Measurements from ENCODE around the gene SVBP.
"Not testable (repeated sequence)": the region's sequence is repeated elsewhere in the genome, so short reads cannot be mapped to it uniquely, and the experiment has no call there.

The SVBP gene

DNA sequence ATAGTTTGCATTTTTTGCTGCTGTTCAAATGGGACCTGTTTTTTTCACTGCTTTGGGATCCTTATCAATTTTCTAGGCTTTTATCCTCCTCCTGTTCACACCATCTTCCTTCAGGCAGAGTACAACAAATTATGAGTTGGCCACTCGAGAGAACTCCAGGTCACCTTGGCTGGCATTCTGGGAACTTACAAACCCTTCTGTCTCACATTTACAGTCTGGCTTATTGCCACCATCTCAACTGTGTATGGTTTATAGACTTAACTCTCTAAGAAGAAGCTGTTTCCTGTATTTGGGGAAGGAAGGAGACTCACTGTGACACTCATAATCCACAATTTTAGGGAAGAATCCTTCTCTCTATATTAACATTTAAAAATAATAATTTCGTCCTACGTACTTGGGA lies 23.8 kb upstream of the SVBP start:
- DNase-seq: no peak

DNA sequence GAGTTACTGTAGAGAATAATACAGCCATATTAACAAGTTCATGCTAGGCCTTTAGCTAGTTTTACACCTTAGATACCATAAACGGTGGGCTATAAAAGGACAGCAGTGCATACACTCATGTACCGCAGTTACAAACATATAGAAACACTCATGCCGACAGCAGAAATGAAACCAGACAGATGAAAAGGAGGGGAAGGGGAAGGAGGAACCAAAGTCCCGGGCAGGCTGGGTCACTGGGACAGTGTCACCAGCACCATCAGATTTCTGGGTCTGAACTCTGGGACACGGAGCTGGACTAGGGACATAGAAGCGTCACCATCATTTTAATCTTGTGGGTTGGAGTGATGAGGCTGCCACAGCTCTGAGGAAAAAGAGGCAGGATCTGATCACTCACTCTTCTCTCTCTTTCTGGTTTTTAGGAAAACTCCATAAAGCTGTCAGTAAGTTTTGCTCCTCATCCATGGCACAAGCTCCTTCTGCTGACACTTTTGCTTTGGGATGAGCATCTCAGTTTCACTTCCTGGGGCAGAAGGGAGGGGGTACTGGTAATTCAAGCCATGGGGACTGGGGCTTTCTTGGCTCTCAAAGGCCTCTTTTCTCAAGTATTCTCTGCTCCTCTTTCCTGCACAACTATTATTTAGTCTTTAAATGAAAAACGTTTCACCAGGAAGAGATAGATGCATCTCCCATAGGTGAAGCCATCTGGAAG lies 21.4 kb upstream of the SVBP start:
- no peak for DNase-seq

DNA sequence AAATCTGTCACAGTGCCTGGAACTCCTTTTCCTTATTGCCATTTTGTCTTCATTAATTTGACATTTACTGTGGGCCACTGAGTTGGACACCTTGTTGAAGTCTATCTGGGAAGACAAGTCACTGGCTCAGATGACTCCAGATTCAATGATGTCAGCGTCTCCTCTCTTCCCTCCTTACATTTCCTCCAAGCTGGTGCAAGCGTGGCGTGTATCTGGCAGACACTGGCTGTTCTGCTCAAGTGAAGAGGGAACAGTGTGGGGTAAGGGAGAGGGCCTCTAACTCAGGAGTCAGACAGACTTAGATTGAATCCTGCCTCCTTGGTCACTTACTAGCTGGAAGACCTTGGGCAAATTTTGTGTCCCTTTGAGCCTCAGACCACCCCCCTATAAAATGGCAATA lies 20.5 kb upstream of the SVBP start:
- DNase-seq: no peak

- DNase-seq: no peak
Observed at GRCh38 chr1:42835422-42835821, 18.2 kb upstream of the SVBP start.

DNA sequence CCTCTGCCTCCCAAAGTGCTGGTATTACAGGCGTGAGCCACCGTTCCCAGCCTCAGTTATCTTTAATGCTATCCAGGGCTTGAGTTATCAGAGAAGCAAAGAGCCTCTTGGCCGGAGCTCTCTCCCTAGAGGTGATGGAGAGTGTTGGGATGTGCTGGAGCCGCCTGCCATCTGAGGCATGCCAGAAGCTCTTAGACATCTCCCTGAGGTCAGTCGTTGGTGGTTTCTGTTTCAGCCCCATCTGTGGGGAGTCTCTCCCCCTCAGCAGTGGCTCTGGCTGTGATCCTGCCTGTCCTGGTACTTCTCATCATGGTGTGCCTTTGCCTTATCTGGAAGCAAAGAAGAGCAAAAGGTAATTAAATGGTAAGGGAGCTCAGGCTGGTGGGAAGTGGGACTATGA lies 17.6 kb upstream of the SVBP start:
- DNase-seq: no peak

GRCh38 chr1:42833981-42834380 lies 16.8 kb upstream of the SVBP start:
- DNase-seq: no peak

GRCh38 chr1:42832641-42833240 lies 15.5 kb upstream of the SVBP start:
- DNase-seq: no peak

DNA sequence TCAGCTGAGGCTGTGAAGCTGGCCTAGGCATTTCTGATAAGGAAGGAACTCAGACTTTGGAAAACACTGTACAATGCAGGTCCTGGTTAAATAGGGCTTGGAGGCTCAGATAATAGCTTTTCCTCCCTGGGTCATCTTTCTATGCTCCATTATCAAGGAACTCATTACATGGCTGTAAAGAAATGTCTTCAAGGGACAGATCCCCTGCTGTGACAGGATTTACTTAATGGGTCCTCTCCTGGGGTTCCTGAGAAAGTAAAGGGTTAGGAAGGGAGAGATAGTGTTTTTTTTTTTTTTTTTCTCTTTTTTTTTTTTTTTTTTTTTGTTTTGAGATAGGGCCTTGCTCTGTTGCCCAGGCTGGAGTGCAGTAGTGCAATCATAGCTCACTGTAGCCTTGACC lies 14.1 kb upstream of the SVBP start:
- no peak for DNase-seq

GRCh38 chr1:42830631-42831030 lies 13.4 kb upstream of the SVBP start:
- DNase-seq: no peak

- DNase-seq: no peak
Observed at GRCh38 chr1:42825036-42825851, 8.0 kb upstream of the SVBP start.

DNA sequence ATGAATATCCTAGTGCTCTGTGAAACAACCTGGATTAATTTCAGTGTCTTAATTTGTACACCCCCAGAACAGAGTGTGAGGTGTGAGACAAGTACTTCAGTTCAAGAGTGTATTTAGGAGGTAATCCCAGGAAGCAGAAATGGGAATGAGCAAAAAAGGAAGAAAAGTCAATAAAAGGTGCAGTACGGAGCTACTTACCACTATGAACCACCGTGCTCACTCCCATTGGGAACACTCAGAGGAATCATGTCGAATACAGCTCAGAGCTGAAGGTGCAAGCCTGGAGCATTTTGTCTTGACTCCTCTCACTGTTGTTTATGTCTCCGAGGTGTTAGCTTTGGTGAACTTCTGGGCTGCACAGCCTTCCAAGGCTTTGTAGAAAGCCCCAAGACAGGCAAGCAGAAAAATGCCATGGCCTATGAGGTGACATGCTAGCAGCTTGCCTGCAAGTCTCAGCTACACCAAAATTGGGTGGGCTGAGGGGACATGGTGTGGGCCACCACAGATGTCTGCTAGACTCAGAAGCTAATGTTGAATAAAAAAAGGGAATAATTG lies 7.4 kb upstream of the SVBP start:
- no peak for DNase-seq

DNA sequence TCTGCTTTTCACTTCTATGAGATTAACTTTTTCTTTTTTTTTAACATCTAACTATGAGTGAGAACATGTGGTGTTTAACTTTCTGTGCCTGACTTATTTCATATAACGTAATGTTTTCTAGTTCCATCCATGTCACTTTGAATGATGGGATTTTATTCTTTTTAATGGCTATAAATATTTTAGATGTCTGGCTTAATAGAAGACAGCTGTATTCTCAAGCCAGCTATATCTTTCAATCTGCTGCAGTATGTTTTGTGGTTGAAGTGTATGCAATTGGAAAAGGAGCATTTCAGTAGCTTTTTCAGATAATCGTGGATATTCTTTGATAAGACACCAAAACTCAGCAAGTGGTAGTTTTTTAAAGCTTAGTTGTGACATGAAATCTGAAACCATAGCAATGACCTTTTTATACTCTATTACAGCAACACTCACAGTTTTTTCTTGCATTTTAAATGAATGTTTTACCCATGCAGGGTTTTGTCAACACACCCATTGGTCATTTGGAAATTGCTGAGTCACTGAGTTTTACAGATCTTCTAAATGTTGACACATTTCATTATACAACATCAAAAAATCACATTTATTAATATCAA lies 5.7 kb upstream of the SVBP start:
- no peak for DNase-seq

- no peak for DNase-seq
Observed at GRCh38 chr1:42821690-42822089, 4.5 kb upstream of the SVBP start.

DNA sequence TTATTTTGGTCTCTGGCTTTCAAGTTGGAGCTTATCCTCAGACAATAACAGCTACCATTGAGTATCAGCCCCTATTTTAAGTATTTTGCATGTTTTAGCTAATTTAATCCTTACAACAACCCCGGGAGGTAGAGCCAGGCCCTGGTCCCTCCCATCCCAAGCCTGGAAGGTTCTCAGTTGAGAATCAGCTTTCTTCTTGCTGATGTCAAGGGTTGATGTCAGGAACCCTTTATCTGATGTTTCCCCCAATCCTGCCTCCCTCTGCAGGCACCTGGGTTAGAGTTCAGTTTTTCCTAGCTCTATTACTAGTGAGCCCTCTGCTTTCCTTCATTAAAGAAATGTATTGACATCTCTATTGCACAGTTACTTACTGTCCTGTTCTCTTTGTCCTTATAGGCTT lies 3.6 kb upstream of the SVBP start:
- DNase-seq: no peak

DNA sequence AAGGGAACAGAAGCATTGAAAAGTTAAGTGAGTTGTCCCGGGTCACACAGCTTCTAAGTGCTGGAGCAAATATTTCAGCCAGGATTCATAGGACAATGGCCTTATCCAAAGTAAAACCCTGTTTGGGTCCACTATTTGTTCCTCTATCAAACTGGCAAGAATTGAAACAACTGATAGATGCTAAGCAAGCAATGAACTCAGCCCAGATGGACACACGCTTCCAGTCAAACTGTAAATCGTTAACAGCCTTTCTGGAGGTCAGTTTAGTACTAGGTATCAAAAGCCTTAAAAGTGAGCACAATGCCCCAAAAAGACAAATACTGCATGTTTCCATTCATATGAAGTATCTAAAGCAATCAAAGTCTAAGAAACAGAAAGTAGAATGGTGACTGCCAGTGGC lies 779 bp upstream of the SVBP start:
- DNase-seq: no peak

- no peak for DNase-seq
Observed at GRCh38 chr1:42817440-42817767, 207 bp upstream of the SVBP start.

DNA sequence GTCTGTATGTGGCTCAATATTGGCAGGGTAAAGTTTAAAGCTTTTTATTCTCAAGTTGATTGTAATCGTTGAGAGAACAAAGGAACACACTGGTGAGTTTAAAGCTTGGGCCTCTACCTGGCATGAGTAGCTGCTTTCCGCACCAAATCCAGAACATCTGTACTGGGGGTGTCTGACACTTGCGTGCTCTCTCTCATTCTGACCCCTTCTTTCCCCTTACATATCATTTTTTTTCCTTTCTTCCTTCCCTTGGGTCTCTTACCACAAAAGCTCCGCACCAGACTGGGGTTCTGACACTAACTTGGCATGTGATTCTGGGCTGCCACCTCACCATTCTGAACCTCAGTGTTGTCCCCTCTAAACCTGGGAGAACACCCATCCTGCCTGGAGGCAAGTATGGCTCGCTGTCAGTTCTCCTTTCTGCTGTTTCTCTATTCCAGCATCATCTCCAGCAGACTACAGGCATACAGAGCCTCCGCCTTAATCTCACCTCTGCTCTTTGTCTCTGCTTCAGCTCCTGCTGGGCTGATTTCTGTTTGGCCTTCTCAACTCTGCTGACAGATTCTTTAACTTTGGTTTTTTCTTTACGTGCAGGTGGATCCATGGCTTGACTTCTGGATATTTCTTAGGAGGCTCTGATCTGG lies 1.1 kb downstream of the SVBP start:
- peak in 1 of 2 experiments; percentile 33 for DNase-seq

DNA sequence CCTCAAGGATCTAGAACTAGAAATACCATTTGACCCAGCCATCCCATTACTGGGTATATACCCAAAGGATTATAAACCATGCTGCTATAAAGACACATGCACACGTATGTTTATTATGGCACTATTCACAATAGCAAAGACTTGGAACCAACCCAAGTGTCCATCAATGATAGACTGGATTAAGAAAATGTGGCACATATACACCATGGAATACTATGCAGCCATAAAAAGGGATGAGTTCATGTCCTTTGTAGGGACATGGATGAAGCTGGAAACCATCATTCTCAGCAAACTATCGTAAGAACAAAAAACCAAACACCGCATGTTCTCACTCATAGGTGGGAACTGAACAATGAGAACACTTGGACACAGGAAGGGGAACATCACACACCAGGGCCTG lies 2.4 kb downstream of the SVBP start:
- not testable (repeated sequence) for DNase-seq

GRCh38 chr1:42807056-42807668 lies 10.0 kb downstream of the SVBP start:
- no peak for DNase-seq

DNA sequence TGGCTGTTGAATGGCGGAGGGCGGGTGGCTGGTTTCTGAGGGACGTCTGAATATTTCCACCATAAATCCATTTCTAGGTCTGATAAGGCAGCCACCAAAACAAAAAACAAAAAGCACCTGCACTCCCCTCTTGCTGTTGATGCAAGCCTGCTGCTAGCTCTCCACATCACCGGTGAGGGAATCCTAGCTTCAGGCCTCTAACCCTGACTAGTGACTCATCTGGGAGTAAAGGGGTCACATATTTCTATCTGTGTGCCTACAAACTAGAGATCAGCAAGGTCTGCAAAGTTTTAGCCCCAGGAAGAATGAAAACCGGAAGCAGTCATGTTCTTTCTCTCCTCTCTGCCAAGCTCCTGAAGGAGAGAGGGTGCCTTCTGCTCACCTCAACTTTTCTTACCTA lies 10.6 kb downstream of the SVBP start:
- no peak for DNase-seq

DNA sequence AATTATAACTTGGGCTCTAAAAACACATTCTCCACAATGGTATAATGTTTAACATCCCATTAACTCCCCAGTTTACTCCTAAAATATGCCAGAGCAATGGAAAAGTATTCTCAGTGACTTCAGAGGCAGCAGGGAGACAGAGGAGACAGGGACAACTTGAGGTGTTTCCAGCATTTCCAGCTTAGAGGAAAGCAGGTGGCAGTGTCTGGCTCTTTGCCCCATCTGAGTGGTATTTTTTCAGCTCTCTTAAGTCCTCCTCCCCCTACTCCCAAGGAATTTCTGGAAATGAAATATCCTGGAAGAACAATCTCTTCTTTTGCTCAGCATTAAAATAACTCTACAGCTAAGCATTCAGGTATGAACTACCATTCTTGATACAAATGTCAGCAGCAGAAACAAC lies 11.0 kb downstream of the SVBP start:
- no peak for DNase-seq

GRCh38 chr1:42801832-42802473 lies 15.2 kb downstream of the SVBP start:
- no peak for DNase-seq
